SU-DHL-6 (cell line): ENCODE data around the gene INAFM2.

Source experiments
- H2AFZ ChIP-seq: fragments of 200-600 bp; sonication (generic); 2 replicates; pipeline ENCODE4 v1.6.1; 2014; ENCODE audit warnings: low read depth, mild to moderate bottlenecking, moderate library complexity, mixed read lengths, antibody characterized with exemption, low read length; ENCODE audit not compliant: severe bottlenecking
- H3F3A ChIP-seq: fragments of 200-600 bp; shearing (Covaris generic); 2 replicates; pipeline ENCODE4 v1.6.0; 2016; ENCODE audit warnings: antibody characterized with exemption, mild to moderate bottlenecking; ENCODE audit not compliant: insufficient read depth
- H3K27ac ChIP-seq: fragments of 200-600 bp; sonication (generic); 2 replicates; pipeline ENCODE4 v1.5.1; 2016; ENCODE audit warnings: low read depth, mild to moderate bottlenecking, low read length, moderate library complexity, mixed read lengths
- H3K27me3 ChIP-seq: fragments of 200-600 bp; sonication (generic), shearing (Covaris generic); 2 replicates; pipeline ENCODE4 v1.6.0; 2014; ENCODE audit warnings: mild to moderate bottlenecking, low read length
- H3K36me3 ChIP-seq: fragments of 200-600 bp; sonication (generic); 2 replicates; pipeline ENCODE4 v1.6.1; 2014; ENCODE audit warnings: mild to moderate bottlenecking, low read length, mixed read lengths
- H3K4me2 ChIP-seq: fragments of 300-600, 200-600 bp; shearing (Covaris generic), sonication (generic); 2 replicates; pipeline ENCODE4 v1.6.0; 2014; ENCODE audit warnings: low read length, low read depth, mild to moderate bottlenecking; ENCODE audit not compliant: poor library complexity, severe bottlenecking
- H3K4me3 ChIP-seq: fragments of 200-600 bp; sonication (generic); 2 replicates; pipeline ENCODE4 v1.5.1; 2014; ENCODE audit warnings: antibody characterized with exemption, low read length, mild to moderate bottlenecking, mixed read lengths; ENCODE audit not compliant: insufficient read depth, poor library complexity, severe bottlenecking
- H3K79me2 ChIP-seq: fragments of 200-600 bp; sonication (generic); 2 replicates; pipeline ENCODE4 v1.6.1; 2014; ENCODE audit warnings: mild to moderate bottlenecking, low read length, moderate library complexity; ENCODE audit not compliant: insufficient read depth
- H3K9ac ChIP-seq: fragments of 200-600 bp; sonication (generic); 2 replicates; pipeline ENCODE4 v1.7.0; 2014; ENCODE audit warnings: mild to moderate bottlenecking, low read length
- H3K9me2 ChIP-seq: fragments of 200-600 bp; sonication (generic); replicated peaks from 2 replicates; pipeline ENCODE4 v1.6.1; 2014; ENCODE audit warnings: low read length; ENCODE audit not compliant: insufficient read depth
- H3K9me3 ChIP-seq: fragments of 200-600 bp; sonication (generic); 2 replicates; pipeline ENCODE4 v1.6.1; 2014; ENCODE audit warnings: low read length, mixed read lengths; ENCODE audit not compliant: insufficient read depth
- H4K20me1 ChIP-seq: fragments of 200-600 bp; sonication (generic); 2 replicates; pipeline ENCODE4 v1.6.1; 2014; ENCODE audit warnings: low read depth, mild to moderate bottlenecking, antibody characterized with exemption, low read length, moderate library complexity, mixed read lengths
- EZH2phosphoT487 ChIP-seq: fragments of 200-600 bp; sonication (generic), shearing (Covaris generic); conservative IDR thresholded peaks from 2 replicates; pipeline ENCODE4 v1.6.1; 2018; ENCODE audit warnings: mild to moderate bottlenecking, antibody characterized with exemption, low read length, moderate library complexity, mixed read lengths
- TF ChIP-seq, protein P1 (sequence below): fragments of 200-600 bp; sonication (generic); IDR thresholded peaks from one replicate; pipeline ENCODE4 v1.5.1; 2017; ENCODE audit warnings: antibody characterized with exemption, mild to moderate bottlenecking, low read length, moderate library complexity; ENCODE audit not compliant: insufficient read depth, poor library complexity, severe bottlenecking

The INAFM2 gene

DNA sequence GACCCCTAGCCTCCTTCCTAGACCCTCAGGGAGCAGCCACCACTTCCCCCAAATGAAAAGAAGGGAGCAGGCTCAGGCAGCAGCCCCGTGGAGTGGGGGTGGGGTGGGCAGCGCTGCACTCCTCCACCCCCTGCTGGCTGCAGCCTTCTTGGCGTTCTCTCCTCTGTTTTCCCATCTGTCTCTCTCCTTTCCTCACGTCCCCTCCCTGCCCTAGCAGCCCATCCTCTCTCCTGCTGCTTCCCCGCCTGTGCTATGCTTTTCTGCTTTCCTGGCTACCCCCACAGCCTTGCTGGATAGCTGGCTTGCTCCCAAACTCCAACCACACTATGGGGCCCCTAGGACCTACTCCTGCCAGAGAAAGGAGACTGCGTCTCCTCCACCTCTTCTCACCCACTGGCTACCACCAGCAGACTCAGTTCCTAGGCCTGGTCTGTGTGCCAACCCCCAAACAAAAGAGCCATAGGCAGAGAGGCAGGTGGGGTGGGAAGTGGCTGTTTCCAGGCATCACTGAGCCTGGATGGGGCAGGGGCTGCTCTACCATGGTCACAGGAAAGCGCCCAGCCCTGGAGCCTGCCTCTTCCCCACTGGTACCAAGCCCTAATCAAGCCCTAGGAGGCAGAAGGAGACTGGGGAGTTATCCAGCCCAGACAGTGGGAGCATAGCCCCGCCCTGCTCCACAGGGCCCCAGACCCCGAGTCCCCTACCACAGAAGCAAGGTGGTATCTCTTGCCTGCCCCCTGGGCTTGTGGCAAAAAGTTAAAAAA lies 31.1 kb downstream of the INAFM2 start:
- no peaks in the 10 kb centered on the region for H3K36me3 ChIP-seq
- no peak overlapping the region for H3K4me3 ChIP-seq
- TF ChIP-seq EZH2phosphoT487 = no peak
- TF ChIP-seq, protein P1, sequence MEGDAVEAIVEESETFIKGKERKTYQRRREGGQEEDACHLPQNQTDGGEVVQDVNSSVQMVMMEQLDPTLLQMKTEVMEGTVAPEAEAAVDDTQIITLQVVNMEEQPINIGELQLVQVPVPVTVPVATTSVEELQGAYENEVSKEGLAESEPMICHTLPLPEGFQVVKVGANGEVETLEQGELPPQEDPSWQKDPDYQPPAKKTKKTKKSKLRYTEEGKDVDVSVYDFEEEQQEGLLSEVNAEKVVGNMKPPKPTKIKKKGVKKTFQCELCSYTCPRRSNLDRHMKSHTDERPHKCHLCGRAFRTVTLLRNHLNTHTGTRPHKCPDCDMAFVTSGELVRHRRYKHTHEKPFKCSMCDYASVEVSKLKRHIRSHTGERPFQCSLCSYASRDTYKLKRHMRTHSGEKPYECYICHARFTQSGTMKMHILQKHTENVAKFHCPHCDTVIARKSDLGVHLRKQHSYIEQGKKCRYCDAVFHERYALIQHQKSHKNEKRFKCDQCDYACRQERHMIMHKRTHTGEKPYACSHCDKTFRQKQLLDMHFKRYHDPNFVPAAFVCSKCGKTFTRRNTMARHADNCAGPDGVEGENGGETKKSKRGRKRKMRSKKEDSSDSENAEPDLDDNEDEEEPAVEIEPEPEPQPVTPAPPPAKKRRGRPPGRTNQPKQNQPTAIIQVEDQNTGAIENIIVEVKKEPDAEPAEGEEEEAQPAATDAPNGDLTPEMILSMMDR = no peak
- H3K27ac ChIP-seq = no peak overlapping the region
- no peaks in the 10 kb centered on the region for H3K27me3 ChIP-seq
- no peak overlapping the region for H2AFZ ChIP-seq
- no peaks in the 10 kb centered on the region for H3K9me2 ChIP-seq
- H3K9ac ChIP-seq = no peak overlapping the region
- no peaks in the 10 kb centered on the region for H3F3A ChIP-seq
- H4K20me1 ChIP-seq = no peaks in the 10 kb centered on the region
- H3K79me2 ChIP-seq = no peaks in the 10 kb centered on the region
- no peak overlapping the region for H3K4me2 ChIP-seq
- no peaks in the 10 kb centered on the region for H3K9me3 ChIP-seq

DNA sequence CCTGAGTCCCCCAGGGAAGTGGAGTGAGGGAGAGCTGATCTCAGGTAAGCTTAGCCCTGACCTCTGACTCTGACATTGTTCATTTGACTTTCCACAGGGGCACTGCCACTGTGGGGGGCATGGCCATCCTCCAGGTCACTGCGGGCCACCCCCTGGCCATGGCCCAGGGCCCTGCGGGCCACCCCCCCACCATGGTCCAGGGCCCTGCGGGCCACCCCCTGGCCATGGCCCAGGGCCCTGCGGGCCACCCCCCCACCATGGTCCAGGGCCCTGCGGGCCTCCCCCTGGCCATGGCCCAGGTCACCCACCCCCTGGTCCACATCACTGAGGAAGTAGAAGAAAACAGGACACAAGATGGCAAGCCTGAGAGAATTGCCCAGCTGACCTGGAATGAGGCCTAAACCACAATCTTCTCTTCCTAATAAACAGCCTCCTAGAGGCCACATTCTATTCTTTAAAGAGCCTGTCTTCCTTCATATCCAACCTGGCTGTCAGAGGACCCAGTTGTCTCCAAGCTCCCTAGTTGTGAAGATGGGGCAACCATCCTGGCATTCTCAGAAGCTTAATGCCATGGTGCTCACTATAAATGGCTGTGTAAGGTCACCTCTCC lies 32.6 kb downstream of the INAFM2 start:
- Histone ChIP-seq H3K36me3 (no peaks in the 10 kb centered on the region), H3K9me2 (no peaks in the 10 kb centered on the region), H4K20me1 (no peaks in the 10 kb centered on the region), H3K9me3 (no peaks in the 10 kb centered on the region), H3K4me2 (no peak overlapping the region), H3K4me3 (no peak overlapping the region), H3F3A (no peaks in the 10 kb centered on the region), H3K27ac (no peak overlapping the region), H3K79me2 (no peaks in the 10 kb centered on the region), H3K9ac (no peak overlapping the region), H2AFZ (no peak overlapping the region), H3K27me3 (no peaks in the 10 kb centered on the region)
- TF ChIP-seq, protein P1 = no peak
- TF ChIP-seq EZH2phosphoT487 = no peak

DNA sequence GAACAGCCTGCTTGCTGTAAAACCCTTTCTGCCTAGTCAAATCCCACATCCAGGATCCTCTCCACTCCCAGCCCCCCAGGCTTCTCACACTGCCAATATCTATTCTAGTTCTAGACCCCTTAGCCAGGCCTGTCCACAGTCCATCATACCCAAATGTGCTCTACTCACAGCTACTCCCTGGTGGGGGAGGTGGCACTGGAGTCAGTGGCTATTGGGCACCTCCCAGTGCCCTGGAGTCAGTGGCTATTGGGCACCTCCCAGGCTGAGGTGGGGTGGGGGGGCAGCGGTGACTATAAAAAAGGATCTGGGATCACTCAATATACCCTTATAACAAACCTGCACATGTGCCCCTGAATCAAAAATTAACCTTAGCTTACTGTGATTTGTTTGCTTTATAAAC lies 33.8 kb downstream of the INAFM2 start:
- no peaks in the 10 kb centered on the region for H3K9me2 ChIP-seq
- H3F3A ChIP-seq = no peaks in the 10 kb centered on the region
- no peaks in the 10 kb centered on the region for H4K20me1 ChIP-seq
- no peaks in the 10 kb centered on the region for H3K27me3 ChIP-seq
- no peaks in the 10 kb centered on the region for H3K36me3 ChIP-seq
- no peak overlapping the region for H2AFZ ChIP-seq
- peak overlapping the region; percentile 49 for H3K9ac ChIP-seq
- no peaks in the 10 kb centered on the region for H3K79me2 ChIP-seq
- TF ChIP-seq, protein P1 = no peak
- no peak for TF ChIP-seq EZH2phosphoT487
- no peaks in the 10 kb centered on the region for H3K9me3 ChIP-seq
- H3K27ac ChIP-seq = no peak overlapping the region
- H3K4me2 ChIP-seq = peak overlapping the region; percentile 58
- peak overlapping the region; percentile 78 for H3K4me3 ChIP-seq
